NOMO-1 treated with dmso at 0.1 percent for 144 hours (cell line): Measurements from ENCODE around the gene CASTOR1.

ENCODE experiments used
- DNase-seq: peaks from one replicate; lab custom pipeline; 2025; ENCODE audit not compliant: unreplicated experiment; lab: John Stamatoyannopoulos, UW

The CASTOR1 gene

GRCh38 chr22:30266445-30267381 is 22.6 kb downstream of the CASTOR1 start, which contains the start of gene OSM:
Gene OSM, minus strand, starts transcription at chr22:30266851. Its CDS starts 52 bp downstream, at chr22:30266799.
- peak; percentile 76 for DNase-seq

- DNase-seq, result peak; percentile 79
Measured at GRCh38 chr22:30265823-30266444, 23.4 kb downstream of the CASTOR1 start.

DNA sequence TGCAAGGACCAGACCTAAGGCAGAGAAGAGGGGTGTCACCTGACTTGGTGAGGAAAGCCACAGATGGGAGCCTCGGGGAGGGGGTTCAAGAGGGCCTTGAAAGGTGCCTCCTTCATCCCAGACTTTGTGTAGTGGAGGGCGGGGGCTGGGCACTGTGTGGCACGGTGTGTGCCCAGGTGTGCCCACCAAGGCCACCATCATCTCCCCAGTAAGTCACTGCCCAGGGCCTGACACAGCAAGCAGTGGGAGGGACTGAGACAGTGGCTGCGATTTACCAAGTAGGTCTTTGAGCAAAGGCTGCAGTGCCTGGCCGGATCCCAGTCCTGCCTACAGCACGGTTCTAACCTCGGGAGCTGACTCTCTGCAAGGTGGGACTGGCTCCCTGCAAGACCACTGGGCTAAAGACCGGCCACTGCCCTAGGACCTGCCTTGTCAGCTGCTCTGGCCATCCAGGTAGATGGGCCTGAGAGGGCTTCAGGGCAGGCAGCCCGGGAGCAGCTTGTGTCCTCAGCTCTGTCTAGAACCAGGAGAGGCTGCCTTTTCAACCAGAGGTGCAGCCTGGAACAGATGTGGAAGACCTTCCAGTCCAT is 24.1 kb downstream of the CASTOR1 start:
- no peak for DNase-seq

DNA sequence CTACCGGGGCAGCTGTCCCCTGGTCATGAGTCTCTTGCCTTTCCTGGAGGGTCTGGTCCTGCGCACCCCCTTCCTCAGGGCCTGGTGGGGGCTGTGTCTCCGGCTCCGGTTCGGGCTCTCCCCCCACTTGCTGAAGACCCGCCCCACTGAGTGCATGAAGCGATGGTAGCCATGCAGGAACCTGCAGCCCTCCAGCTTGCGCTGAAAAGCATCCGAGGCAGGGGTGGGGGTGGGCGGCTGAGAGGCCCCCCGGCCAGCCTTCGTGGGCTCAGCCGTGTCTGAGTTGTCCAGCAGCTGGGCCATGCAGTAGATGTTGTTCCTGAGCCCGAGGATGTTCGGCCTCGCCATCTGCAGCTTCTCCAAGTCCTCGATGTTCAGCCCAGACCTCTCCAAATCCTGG is 25.4 kb downstream of the CASTOR1 start:
- DNase-seq, result no peak

- peak; percentile 72 for DNase-seq
Measured at GRCh38 chr22:30262917-30263741, 26.2 kb downstream of the CASTOR1 start.

- no peak for DNase-seq
Measured at GRCh38 chr22:30262112-30262511, 27.2 kb downstream of the CASTOR1 start.

- DNase-seq, result no peak
Measured at GRCh38 chr22:30261134-30261533, 28.2 kb downstream of the CASTOR1 start.

GRCh38 chr22:30260682-30261081 is 28.6 kb downstream of the CASTOR1 start:
- DNase-seq, result no peak

GRCh38 chr22:30260276-30260675 is 29.0 kb downstream of the CASTOR1 start:
- no peak for DNase-seq

GRCh38 chr22:30254314-30254713 is 35.0 kb downstream of the CASTOR1 start:
- DNase-seq, result no peak

DNA sequence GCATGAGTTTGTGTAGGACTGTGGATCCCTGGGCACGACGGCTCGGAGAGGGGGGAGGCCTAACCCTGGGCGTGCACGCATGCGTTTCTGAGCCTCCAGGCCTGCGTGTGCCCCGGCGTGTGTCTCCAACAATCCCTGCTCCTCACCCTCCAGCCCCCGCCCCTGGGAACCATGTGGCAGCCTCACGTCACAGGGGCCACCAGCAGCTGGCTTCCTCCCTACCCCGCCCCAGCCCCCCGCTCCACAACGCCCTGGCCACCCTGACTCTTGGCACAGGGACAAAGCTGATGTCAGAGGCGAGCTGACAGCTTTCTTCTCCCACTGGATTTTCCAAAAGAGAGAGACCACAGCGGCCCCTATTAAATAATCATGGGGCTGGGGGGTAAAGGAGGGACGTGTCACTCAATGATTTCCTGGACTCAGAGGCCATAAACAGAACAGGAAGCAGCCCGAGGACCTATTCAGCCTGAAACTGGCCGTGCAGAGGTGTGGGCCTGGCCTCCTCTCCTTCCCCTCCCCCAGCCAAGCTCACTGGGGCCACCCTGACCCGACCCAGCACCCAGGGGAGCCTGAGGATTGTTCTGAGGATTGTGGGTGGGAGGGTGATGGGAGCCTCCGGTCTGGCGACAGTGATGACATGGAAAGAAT is 36.0 kb downstream of the CASTOR1 start:
- no peak for DNase-seq

- DNase-seq, result no peak
Measured at GRCh38 chr22:30252411-30253204, 36.7 kb downstream of the CASTOR1 start.

DNA sequence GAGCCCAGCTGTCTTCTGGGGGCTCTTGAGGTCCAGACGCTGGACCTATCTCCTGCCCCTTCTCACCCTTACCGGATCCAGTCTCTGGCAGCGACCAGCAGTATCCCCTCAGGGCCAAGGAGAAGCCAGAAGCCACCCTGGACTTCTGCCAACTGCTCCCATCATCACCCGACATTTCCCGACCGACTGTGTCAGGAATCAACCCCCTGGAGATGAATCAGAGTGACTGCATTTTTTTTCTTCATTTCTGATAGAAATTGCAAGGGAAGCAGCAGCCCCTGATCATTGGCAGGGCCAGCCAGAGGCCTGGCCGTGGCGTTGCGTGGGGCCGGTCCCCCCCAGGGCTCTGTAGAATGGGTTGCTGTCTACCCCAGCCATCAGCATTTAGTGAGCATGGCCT is 37.6 kb downstream of the CASTOR1 start:
- no peak for DNase-seq

- DNase-seq, result no peak
Measured at GRCh38 chr22:30250661-30251267, 38.5 kb downstream of the CASTOR1 start.

- DNase-seq, result no peak
Measured at GRCh38 chr22:30250039-30250565, 39.2 kb downstream of the CASTOR1 start.

GRCh38 chr22:30249049-30250038 is 40.0 kb downstream of the CASTOR1 start:
- no peak for DNase-seq

GRCh38 chr22:30248484-30248883 is 40.8 kb downstream of the CASTOR1 start:
- no peak for DNase-seq

DNA sequence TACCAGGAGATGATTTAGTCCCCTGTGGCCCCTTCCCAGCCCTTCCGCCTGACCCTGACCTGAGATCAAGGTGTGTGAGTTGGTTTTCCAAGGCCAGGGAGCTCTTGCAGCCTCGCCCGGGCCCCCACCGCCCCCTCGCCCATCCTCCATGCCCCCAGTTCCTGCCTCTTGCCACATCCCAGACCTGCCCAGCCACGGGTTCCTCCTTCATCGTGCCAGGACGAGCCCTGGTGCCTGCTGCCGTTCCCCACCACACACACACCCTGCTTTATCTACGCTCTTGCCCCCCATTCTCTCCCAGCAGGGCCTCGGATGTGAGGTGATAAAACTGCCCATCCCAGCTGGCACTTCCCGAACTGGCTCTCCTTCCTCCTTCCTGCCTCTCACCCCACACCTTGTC is 41.3 kb downstream of the CASTOR1 start:
- DNase-seq, result no peak
